Measurements from ENCODE around the gene LMBR1. TPM values are rescaled to one million over a fixed set of nuclear protein-coding genes. Genes with fewer than 3 reads are reported as not detected.

The LMBR1 gene
- total RNA-seq, 4 donors from 2014 or later = 52.2 to 79.9 (median 62.5) TPM

DNA sequence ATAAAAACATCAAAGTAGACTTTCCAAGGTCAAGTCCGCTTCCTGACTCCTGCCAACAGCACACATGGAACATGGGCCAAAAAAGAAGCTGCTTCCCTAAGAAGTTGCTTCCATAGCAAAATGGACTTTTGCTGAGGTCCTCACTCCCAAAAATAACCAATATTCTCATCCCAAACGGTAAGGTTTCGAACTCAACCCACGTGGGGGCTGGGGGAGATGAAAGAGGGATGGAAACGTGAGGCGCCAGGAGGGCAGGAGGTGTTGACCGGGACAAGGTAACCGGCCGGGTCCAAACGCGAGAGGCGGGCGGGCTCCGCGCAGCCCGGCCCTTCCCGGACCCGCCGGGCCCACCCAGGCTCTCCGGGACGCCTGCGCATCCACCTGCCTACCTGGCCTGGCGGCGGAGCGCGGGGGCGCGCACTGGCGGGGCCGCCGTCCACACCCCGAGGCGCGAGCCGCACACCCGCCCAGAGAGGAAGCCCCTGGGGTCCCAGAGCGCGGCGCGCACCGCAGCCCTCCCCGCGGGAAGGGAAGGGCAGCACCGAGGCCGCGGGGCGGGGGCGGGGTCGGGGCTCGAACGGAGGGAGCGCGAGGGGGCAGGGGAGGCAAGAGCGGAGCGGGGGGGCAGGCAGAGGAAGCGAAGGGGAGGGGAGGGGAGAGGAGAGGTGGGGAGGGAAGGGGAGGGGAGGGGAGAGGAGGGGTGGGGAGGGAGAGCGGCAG, 742 bp downstream of the LMBR1 start:
- no peak for TF ChIP-seq CTCF (IDR thresholded peaks at IDR 0.05; ENCODE audit: low read depth)

- no peak for TF ChIP-seq CTCF (IDR thresholded peaks at IDR 0.05; ENCODE audit: low read depth)
Measured at GRCh38 chr7:156889746-156890145, 3.2 kb downstream of the LMBR1 start.

- TF ChIP-seq CTCF (IDR thresholded peaks at IDR 0.05; ENCODE audit: low read depth) = no peak
Measured at GRCh38 chr7:156889089-156889488, 3.9 kb downstream of the LMBR1 start.

DNA sequence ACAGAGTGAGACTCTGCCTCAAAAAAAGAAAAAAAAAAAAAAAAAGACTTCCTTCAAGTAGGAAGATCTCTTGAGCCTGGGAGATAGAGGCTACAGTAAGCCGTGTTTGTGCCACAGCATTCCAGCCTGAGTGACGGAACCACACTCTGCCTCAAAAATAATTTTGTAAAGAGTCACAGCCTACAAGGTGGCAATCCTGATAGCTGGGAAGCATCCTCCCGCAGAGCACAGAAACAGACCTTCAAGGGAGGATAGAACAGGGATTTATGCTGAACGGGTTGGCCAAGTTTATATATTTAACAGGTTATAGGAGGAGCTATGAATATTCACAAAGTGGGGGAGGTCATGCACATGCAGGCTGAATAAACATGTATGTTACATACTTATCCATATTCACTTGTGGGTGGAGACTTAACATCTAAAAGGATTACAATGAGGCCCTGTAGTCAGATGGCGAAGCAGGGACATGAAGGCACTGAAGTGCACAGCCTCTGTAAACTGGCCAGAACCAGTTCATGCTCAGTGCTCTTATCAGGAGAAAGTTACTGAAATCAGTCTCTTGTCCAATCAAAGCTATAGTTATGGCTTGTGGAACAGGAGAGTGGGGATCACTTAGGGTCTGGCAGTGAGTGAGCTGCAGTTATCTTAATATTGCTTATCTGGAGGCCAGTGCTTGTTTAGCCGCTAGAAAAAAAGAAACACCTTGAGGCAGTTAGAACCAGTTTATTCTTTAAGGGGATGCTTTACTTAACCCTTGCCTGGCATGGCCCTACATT, 6.8 kb downstream of the LMBR1 start:
- TF ChIP-seq CTCF (IDR thresholded peaks at IDR 0.05; ENCODE audit: low read depth) = no peak

DNA sequence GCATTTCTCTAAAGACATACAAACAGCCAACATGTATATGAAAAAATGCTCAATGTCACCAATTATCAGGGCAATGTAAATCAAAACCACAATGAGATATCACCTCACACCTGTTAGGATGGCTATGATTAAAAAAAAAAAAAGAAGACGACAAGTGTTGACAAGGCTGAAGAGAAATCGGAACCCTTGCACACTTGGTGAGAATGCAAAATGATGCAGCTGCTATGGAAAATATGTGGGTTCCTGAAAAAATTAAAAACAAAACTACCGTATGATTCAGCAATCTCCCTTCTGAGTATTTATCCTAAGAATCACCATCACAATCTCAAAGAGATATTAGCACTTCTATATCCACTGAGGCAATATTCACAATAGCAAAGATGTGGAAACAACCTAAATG, 11.3 kb downstream of the LMBR1 start:
- no peak for TF ChIP-seq CTCF (IDR thresholded peaks at IDR 0.05; ENCODE audit: low read depth)

- TF ChIP-seq CTCF (IDR thresholded peaks at IDR 0.05; ENCODE audit: low read depth) = no peak
Measured at GRCh38 chr7:156875766-156876165, 17.2 kb downstream of the LMBR1 start.

- TF ChIP-seq CTCF (IDR thresholded peaks at IDR 0.05; ENCODE audit: low read depth) = no peak
Measured at GRCh38 chr7:156865493-156865892, 27.5 kb downstream of the LMBR1 start.
